Subcutaneous abdominal adipose tissue (tissue), 5 donors: ENCODE results near the gene LAD1.

Experiments used
- H3K27ac ChIP-seq: one replicate; pipeline ENCODE4 v1.7.0; 2013; ENCODE audit warnings: low read depth, mild to moderate bottlenecking, inconsistent platforms, low read length, moderate library complexity
- H3K27me3 ChIP-seq, 5 donors: one replicate each; pipeline ENCODE4 v1.7.0; 2013; ENCODE audit warnings: low read length in 5 of 5, inconsistent platforms in 1 of 5; ENCODE audit not compliant: control insufficient read depth in 5 of 5, insufficient read depth in 4 of 5
- H3K36me3 ChIP-seq, 5 donors: one replicate each; pipeline ENCODE4 v1.7.0; 2013; ENCODE audit warnings: low read length in 5 of 5; ENCODE audit not compliant: control insufficient read depth in 5 of 5, insufficient read depth in 5 of 5
- H3K4me1 ChIP-seq, 5 donors: one replicate each; pipeline ENCODE4 v1.7.0; 2013; ENCODE audit warnings: low read length in 5 of 5, mild to moderate bottlenecking in 3 of 5, moderate library complexity in 1 of 5; ENCODE audit not compliant: control insufficient read depth in 5 of 5, insufficient read depth in 5 of 5
- H3K4me3 ChIP-seq, 5 donors: one replicate each; pipeline ENCODE4 v1.7.0; 2013; ENCODE audit warnings: low read length in 5 of 5, low read depth in 1 of 5
- H3K9ac ChIP-seq, 5 donors: one replicate each; pipeline ENCODE4 v1.7.0; 2013; ENCODE audit warnings: low read length in 5 of 5, mild to moderate bottlenecking in 4 of 5, moderate library complexity in 3 of 5
- H3K9me3 ChIP-seq, 5 donors: one replicate each; pipeline ENCODE4 v1.7.0; 2013; ENCODE audit warnings: low read length in 5 of 5; ENCODE audit not compliant: control insufficient read depth in 5 of 5
- donor health status: healthy.
- donor health status: healthy.
- donor health status: healthy.
- donor health status: healthy.
- donor health status: healthy.

Gene LAD1

GRCh38 chr1:201405484-201405831 lies 6.3 kb upstream of the LAD1 start:
- no peaks in the 10 kb centered on the region for H3K9me3 ChIP-seq

DNA sequence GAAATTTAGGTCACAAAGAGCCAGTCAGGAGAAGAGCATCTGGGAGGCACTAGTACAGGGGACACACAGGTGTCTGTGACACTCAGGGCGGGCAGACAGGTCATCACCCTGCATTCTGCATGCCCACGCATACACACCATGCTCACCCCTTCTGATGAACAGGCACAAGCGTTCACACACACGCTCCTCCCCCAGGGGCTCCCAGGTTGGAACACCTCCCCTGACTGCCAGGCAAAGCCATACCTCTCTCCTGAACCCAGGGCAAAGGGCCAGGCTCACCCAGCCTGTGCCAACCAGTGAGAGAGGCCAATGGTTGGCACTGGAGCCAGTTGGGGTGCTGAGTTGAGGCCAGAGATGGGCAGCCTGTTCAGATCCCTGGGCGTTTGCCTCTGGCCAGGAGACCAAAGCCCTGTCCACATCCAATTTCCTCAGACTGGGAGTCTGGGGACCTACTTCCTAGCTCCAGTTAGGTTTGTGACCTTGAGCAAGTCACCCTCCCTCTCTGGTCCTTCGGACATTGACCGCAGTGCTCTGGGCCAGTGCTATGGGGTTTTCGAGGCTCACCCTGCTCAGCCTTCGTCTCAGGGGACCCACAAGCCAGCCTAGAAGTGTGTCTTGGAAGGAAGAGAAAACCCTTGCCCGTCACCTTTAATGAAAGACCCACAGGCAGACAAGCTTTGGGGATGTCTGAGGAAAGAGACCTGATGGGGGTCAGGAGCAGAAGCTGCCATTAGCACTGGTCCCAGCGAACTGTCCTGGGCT lies 5.8 kb upstream of the LAD1 start:
- H3K9ac ChIP-seq, result no peak overlapping the region
- no peak overlapping the region for H3K27ac ChIP-seq
- H3K36me3 ChIP-seq, result no peaks in the 10 kb centered on the region
- H3K4me3 ChIP-seq, result no peak overlapping the region
- no peaks in the 10 kb centered on the region for H3K9me3 ChIP-seq
- peaks cover 0 to 30% (median 19%) of the 10 kb centered on the region in 5 donors for H3K27me3 ChIP-seq
- peaks cover 0 to 6% (median 4%) of the 10 kb centered on the region in 5 donors for H3K4me1 ChIP-seq

More at GRCh38 chr1:201405484-201405831, 6.3 kb upstream of the LAD1 start:
- Histone ChIP-seq H3K27ac (no peak overlapping the region), H3K4me3 (no peak overlapping the region), H3K27me3 (peaks cover 3 to 25% (median 14%) of the 10 kb centered on the region in 5 donors), H3K9ac (no peak overlapping the region), H3K36me3 (no peaks in the 10 kb centered on the region), H3K4me1 (peaks cover 0 to 6% (median 4%) of the 10 kb centered on the region in 5 donors)

DNA sequence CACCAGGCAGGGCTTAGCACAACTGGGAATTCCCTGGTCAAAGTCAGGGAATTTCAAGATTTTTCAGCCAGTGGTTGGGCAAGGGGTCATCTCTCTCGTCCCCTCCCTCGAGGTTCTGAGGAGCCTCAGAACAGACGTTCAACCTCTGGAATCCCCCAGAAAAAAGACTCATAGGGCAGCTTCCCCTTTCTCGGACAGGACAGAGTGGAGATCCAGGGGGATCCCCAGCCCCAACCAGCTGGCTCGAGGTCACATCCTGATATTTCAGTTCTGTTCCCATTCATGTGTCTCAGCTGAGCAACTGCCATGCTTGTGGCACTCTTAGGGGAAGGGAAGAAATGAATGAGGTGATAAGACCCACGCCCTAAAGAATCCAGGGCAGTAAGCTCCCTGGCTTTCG lies 4.9 kb upstream of the LAD1 start:
- Histone ChIP-seq H3K9ac (no peak overlapping the region), H3K4me1 (peaks cover 0 to 12% (median 11%) of the 10 kb centered on the region in 5 donors), H3K4me3 (no peak overlapping the region), H3K27me3 (peaks cover 0 to 38% (median 28%) of the 10 kb centered on the region in 5 donors), H3K27ac (no peak overlapping the region), H3K36me3 (no peaks in the 10 kb centered on the region), H3K9me3 (no peaks in the 10 kb centered on the region)

DNA sequence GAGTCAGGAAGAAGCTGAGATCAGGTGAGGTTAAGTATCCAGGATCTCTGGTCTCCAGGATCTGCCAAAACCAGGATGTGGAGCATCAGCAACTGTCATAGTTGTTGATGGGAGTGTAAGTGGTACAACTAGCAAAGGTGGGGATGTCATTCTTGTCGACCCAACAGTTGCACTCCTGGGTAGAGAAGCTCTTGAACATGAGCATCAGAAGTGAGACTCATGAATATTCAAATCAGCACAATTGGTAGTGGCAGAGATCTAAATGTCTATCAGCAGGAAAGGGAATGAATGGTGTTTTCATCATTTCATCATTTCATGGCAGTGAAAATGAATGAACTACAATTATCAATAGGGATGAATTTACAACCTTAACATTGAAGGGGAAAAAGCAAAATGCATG lies 4.2 kb upstream of the LAD1 start:
- peaks cover 0 to 14% (median 11%) of the 10 kb centered on the region in 5 donors for H3K4me1 ChIP-seq
- no peaks in the 10 kb centered on the region for H3K9me3 ChIP-seq
- no peaks in the 10 kb centered on the region for H3K36me3 ChIP-seq
- peaks cover 7 to 39% (median 35%) of the 10 kb centered on the region in 5 donors for H3K27me3 ChIP-seq
- no peak overlapping the region for H3K4me3 ChIP-seq
- no peak overlapping the region for H3K27ac ChIP-seq
- no peak overlapping the region for H3K9ac ChIP-seq

GRCh38 chr1:201401700-201402099 lies 2.6 kb upstream of the LAD1 start:
- H3K9me3 ChIP-seq, result no peaks in the 10 kb centered on the region
- H3K9ac ChIP-seq, result no peak overlapping the region
- peaks cover 0 to 10% (median 6%) of the 10 kb centered on the region in 5 donors for H3K4me1 ChIP-seq
- H3K27ac ChIP-seq, result no peak overlapping the region
- no peak overlapping the region for H3K4me3 ChIP-seq
- H3K36me3 ChIP-seq, result no peaks in the 10 kb centered on the region
- peaks cover 7 to 46% (median 39%) of the 10 kb centered on the region in 5 donors for H3K27me3 ChIP-seq

DNA sequence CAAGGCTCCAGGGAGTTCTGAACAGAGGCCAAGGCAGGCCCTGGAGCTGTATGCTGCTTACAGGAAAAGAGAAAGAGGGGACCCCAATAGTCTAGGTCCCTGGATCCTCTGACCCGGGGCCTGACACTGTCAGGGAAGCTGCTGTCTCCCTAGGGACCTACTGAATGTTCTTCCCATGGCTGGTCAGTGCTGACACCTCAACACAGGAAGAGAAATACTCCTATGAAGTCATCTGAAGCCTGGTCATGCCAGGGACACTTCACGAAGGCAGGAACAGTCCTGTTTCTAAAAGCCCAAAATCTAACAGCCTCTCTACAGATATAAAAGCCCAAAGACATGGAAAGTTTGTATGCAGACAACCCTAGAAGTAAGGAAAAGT lies 1.7 kb upstream of the LAD1 start:
- peaks cover 0 to 10% (median 6%) of the 10 kb centered on the region in 5 donors for H3K4me1 ChIP-seq
- no peak overlapping the region for H3K4me3 ChIP-seq
- H3K9ac ChIP-seq, result no peak overlapping the region
- no peaks in the 10 kb centered on the region for H3K36me3 ChIP-seq
- H3K9me3 ChIP-seq, result no peaks in the 10 kb centered on the region
- H3K27ac ChIP-seq, result no peak overlapping the region
- peaks cover 7 to 46% (median 39%) of the 10 kb centered on the region in 5 donors for H3K27me3 ChIP-seq

DNA sequence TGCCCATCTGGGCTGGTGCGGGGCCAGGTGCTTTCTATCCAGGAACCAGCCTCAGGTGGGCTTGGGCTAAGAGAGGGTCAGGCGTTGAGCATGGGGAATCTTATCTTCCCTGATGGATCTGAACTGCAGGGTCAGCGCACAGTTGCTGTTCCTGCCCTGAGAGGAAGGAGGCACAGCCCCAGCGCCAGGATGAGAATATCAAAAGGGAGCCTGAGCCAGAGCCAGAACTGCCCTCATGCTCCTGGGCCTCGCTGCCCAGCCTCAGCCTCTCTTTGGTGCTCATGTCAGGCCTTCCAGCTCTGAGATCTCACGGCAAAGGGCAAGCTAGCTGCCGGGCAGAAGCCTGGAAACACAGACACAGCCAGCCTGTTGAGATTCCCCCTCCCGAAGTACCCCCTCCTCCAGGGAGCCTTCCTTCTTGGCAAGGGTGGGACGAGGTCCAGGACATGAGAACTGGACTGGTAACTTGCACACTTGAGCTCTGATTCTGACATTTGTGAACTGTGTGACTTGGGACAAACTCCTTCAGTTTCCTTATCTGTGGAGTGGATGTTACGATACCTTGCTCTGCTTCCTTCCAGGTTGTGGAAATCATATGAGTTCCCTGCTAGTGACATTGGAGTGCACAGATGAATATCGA lies 1.2 kb upstream of the LAD1 start:
- H3K9me3 ChIP-seq, result no peaks in the 10 kb centered on the region
- H3K36me3 ChIP-seq, result no peaks in the 10 kb centered on the region
- peaks cover 7 to 46% (median 39%) of the 10 kb centered on the region in 5 donors for H3K27me3 ChIP-seq
- H3K4me1 ChIP-seq, result peaks cover 0 to 10% (median 6%) of the 10 kb centered on the region in 5 donors
- no peak overlapping the region for H3K9ac ChIP-seq
- no peak overlapping the region for H3K27ac ChIP-seq
- H3K4me3 ChIP-seq, result no peak overlapping the region

DNA sequence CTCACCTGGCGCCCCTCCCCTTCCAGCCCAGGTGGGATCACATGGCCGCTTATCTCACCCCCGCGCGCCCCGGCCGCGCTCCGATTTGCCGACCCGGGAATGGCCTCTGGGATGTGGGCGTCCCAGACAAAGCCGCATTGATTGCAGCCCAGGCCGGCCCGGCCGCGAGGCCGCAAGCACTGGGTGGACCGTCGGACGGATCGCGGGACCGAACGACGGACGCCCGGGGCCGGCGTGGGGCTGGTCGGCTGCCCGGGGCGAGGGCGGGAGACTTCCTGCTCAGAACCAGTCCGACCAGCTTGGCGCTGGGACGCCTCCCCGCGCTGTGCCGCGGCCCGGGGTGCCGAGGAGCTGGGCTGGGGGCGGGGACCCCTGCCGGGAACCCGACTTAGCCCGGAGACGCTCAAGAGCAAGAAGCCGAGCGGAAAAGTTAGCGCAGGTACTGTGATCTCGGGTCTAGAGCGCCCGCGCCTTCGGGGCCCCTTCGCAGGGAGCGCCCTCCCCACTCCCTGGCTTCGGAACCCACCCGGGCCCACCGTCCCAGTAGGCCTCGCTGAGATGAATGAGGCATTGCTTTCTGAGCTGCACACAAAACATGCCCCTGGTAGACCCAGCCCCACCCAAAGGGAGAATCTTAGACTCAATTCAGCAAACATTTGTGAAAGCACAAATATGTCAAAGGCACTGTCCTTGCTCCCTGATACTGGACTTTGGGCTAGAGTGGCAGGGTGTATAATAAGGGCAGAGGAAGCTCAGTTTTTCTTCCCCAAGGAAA lies 415 bp upstream of the LAD1 start:
- Histone ChIP-seq H3K4me3 (peak overlapping the region in 2 of 5 donors; percentile 23 to 46), H3K4me1 (peaks cover 0 to 10% (median 6%) of the 10 kb centered on the region in 5 donors), H3K27ac (no peak overlapping the region)

GRCh38 chr1:201397675-201398074 lies 1.4 kb downstream of the LAD1 start:
- peaks cover 7 to 43% (median 32%) of the 10 kb centered on the region in 5 donors for H3K27me3 ChIP-seq
- H3K4me1 ChIP-seq, result peaks cover 0 to 10% (median 6%) of the 10 kb centered on the region in 5 donors
- H3K9ac ChIP-seq, result no peak overlapping the region
- H3K9me3 ChIP-seq, result no peaks in the 10 kb centered on the region
- no peak overlapping the region for H3K27ac ChIP-seq
- H3K36me3 ChIP-seq, result no peaks in the 10 kb centered on the region
- no peak overlapping the region for H3K4me3 ChIP-seq

More for the DNA sequence above, 415 bp upstream of the LAD1 start:
- Histone ChIP-seq H3K36me3 (no peaks in the 10 kb centered on the region), H3K9ac (no peak overlapping the region), H3K9me3 (no peaks in the 10 kb centered on the region), H3K27me3 (peaks cover 7 to 46% (median 39%) of the 10 kb centered on the region in 5 donors)
